Activated T-helper 1 cell treated with anti-CD3 and anti-CD28 coated beads, Interleukin-12 subunit alpha, Interleukin-12 subunit beta, Interleukin-2, Interleukin-4 antibody, amounts not matched to agents 30 ng/mL and 10 ng/mL and 1 ng/mL, durations not matched to agents 14 hours and 24 hours and 36 hours (primary cell): ENCODE measurements around the gene CHCHD5. TPM values are rescaled to one million over a fixed set of nuclear protein-coding genes. Genes with fewer than 3 reads are reported as not detected.
A peak's percentile ranks its signal among the peaks of the same experiment; 100 is the strongest.
"Not testable (repeated sequence)": the region's sequence is repeated elsewhere in the genome, so short reads cannot be mapped to it uniquely, and the experiment has no call there.

Experiments used
- DNase-seq: peaks from one replicate; pipeline ENCODE4 v3.0.0; 2021; ENCODE audit warnings: low spot score
- H3K27ac Mint-ChIP-seq: one replicate; pipeline ENCODE4 v1.8.0; 2021; ENCODE audit warnings: mild to moderate bottlenecking, mixed read lengths
- H3K27me3 Mint-ChIP-seq: one replicate; pipeline ENCODE4 v1.8.0; 2022; ENCODE audit warnings: mild to moderate bottlenecking, moderate library complexity, mixed read lengths; ENCODE audit not compliant: insufficient read depth
- H3K36me3 Mint-ChIP-seq: one replicate; pipeline ENCODE4 v1.8.0; 2021; ENCODE audit warnings: low read depth, mixed read lengths
- H3K4me1 Mint-ChIP-seq: one replicate; pipeline ENCODE4 v1.8.0; 2021; ENCODE audit warnings: low read depth, mixed read lengths
- H3K4me3 Mint-ChIP-seq: one replicate; pipeline ENCODE4 v1.8.0; 2021; ENCODE audit warnings: mild to moderate bottlenecking, moderate library complexity, mixed read lengths
- H3K9me3 Mint-ChIP-seq: one replicate; pipeline ENCODE4 v1.8.0; 2021; ENCODE audit warnings: mixed read lengths
- intact Hi-C: fragments of 100-400 bp; cut with micrococcal nuclease; formaldehyde crosslinking; loops from one replicate; pipeline ENCODE4 v1.15.1; 2024
- total RNA-seq: library from RNA; stranded (reverse); gene quantifications from 2 replicates; pipeline ENCODE4 v1.2.3, GENCODE V29; 2022

CHCHD5 gene
- total RNA-seq, 1 donor from 2014 or later = 31.3 TPM

DNA sequence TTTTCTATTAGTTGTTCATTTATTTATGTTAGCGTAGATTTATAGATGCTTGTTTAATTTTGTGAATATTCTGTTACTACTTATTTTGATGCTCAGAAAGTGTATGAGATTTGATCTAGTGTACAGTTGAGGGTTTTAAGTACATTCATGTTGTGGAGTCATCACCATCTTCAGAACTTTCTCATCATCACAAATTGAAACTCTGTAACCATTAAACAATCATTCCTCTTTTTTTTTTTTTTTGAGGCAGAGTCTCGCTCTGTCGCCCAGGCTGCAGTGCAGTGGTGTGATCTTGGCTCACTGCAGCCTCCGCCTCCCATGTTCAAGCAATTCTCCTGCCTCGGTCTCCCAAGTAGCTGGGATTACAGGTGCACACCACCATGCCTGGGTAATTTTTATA lies 17.9 kb upstream of the CHCHD5 start:
- H3K27me3 Mint-ChIP-seq, H3K27ac Mint-ChIP-seq, H3K4me1 Mint-ChIP-seq, intact Hi-C loops, H3K4me3 Mint-ChIP-seq, DNase-seq, H3K9me3 Mint-ChIP-seq: not testable (repeated sequence)
- H3K36me3 Mint-ChIP-seq = peaks cover 62% of the 10 kb centered on the region

- no peak for DNase-seq
- Mint-ChIP-seq H3K4me1 (no peaks in the 10 kb centered on the region), H3K27me3 (no peaks in the 10 kb centered on the region), H3K27ac (no peak overlapping the region), H3K4me3 (no peak overlapping the region), H3K36me3 (peaks cover 66% of the 10 kb centered on the region), H3K9me3 (no peaks in the 10 kb centered on the region)
- intact Hi-C loops = no loop called here
These were observed 12.4 kb upstream of the CHCHD5 start for GRCh38 chr2:112572005-112572404.

DNA sequence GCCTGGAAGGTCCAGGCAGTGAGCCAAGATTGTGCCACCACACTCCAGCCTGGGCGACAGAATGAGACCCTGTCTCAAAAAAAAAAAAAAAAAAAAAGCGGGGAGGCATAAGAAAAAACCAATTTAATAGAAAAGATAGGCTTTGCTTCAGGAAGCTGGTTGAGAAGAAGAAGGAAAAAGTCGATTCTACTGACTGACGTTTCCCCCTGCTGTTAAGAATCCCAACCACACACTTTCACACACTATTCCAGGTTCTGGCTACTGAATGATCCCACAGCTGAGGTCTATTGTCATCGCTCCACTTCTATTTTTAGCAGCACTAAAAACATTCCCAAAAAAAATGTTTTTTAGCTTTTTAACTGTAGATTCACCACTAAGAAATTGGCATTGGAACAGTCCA lies 6.7 kb upstream of the CHCHD5 start:
- H3K4me1 Mint-ChIP-seq = peaks cover 2% of the 10 kb centered on the region
- H3K36me3 Mint-ChIP-seq = peaks cover 28% of the 10 kb centered on the region
- intact Hi-C loops = no loop called here
- no peak overlapping the region for H3K27ac Mint-ChIP-seq
- DNase-seq = no peak
- no peaks in the 10 kb centered on the region for H3K9me3 Mint-ChIP-seq
- H3K27me3 Mint-ChIP-seq = no peaks in the 10 kb centered on the region
- no peak overlapping the region for H3K4me3 Mint-ChIP-seq

GRCh38 chr2:112579241-112579640 lies 5.2 kb upstream of the CHCHD5 start:
- DNase-seq = no peak
- H3K9me3 Mint-ChIP-seq = no peaks in the 10 kb centered on the region
- H3K4me1 Mint-ChIP-seq = peaks cover 13% of the 10 kb centered on the region
- no peaks in the 10 kb centered on the region for H3K27me3 Mint-ChIP-seq
- H3K36me3 Mint-ChIP-seq = peaks cover 28% of the 10 kb centered on the region
- no peak overlapping the region for H3K4me3 Mint-ChIP-seq
- no peak overlapping the region for H3K27ac Mint-ChIP-seq
- intact Hi-C loops = no loop called here

DNA sequence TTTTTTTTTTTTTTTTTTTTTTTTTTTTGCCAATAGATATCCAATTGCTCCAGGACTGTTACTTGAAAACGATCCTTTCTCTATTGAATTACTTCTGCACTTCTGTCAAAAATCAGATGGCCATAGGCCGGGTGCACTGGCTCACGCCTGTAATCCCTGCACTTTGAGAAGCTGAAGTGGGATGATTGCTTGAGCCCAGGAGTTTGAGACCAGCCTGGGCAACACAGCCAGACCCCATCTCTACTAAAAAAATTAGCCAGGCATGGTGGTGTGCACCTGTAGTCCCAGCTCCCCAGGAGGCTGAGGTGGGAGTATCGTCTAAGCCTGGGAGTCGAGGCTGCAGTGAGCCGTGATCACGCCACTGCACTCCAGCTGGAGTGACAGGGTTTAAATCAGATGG lies 4.3 kb upstream of the CHCHD5 start:
- no peak for DNase-seq
- intact Hi-C loops = loop anchor here (5.0 kb wide), 3 partner anchors 393 to 698 kb away; partner anchors contain the start of gene ANAPC1
- Mint-ChIP-seq H3K27me3 (no peaks in the 10 kb centered on the region), H3K9me3 (no peaks in the 10 kb centered on the region), H3K4me3 (no peak overlapping the region), H3K27ac (no peak overlapping the region), H3K36me3 (peaks cover 24% of the 10 kb centered on the region), H3K4me1 (peaks cover 20% of the 10 kb centered on the region)

- peak overlapping the region; percentile 16 for H3K27ac Mint-ChIP-seq
- H3K4me3 Mint-ChIP-seq = peak overlapping the region; percentile 31
- DNase-seq = peak; percentile 11
- H3K4me1 Mint-ChIP-seq = peaks cover 38% of the 10 kb centered on the region
- no peaks in the 10 kb centered on the region for H3K9me3 Mint-ChIP-seq
- intact Hi-C loops = loop anchor here (5.0 kb wide), 3 partner anchors 395 to 700 kb away; partner anchors contain the start of gene ANAPC1
- H3K27me3 Mint-ChIP-seq = no peaks in the 10 kb centered on the region
- peaks cover 18% of the 10 kb centered on the region for H3K36me3 Mint-ChIP-seq
These were observed 2.1 kb upstream of the CHCHD5 start for GRCh38 chr2:112582314-112582746.

- Mint-ChIP-seq H3K4me3 (peak overlapping the region; percentile 91), H3K9me3 (no peaks in the 10 kb centered on the region), H3K4me1 (peaks cover 38% of the 10 kb centered on the region), H3K36me3 (peaks cover 19% of the 10 kb centered on the region), H3K27me3 (no peaks in the 10 kb centered on the region), H3K27ac (peak overlapping the region; percentile 99)
- DNase-seq = no peak
- intact Hi-C loops = loop anchor here (1.0 to 5.0 kb wide), 14 partner anchors 17 to 701 kb away; partner anchors contain the start of genes ANAPC1, CKAP2L, POLR1B and SLC20A1
These were observed 794 bp upstream of the CHCHD5 start for GRCh38 chr2:112583497-112584133.

GRCh38 chr2:112584891-112585250 lies 462 bp downstream of the CHCHD5 start:
- Mint-ChIP-seq H3K36me3 (peaks cover 19% of the 10 kb centered on the region), H3K4me3 (peak overlapping the region; percentile 91), H3K27me3 (no peaks in the 10 kb centered on the region), H3K9me3 (no peaks in the 10 kb centered on the region), H3K4me1 (peaks cover 38% of the 10 kb centered on the region), H3K27ac (peak overlapping the region; percentile 99)
- DNase-seq = no peak
- intact Hi-C loops = loop anchor here (1.0 to 5.0 kb wide), 14 partner anchors 16 to 703 kb away; partner anchors contain the start of genes ANAPC1, CKAP2L, POLR1B and SLC20A1

DNA sequence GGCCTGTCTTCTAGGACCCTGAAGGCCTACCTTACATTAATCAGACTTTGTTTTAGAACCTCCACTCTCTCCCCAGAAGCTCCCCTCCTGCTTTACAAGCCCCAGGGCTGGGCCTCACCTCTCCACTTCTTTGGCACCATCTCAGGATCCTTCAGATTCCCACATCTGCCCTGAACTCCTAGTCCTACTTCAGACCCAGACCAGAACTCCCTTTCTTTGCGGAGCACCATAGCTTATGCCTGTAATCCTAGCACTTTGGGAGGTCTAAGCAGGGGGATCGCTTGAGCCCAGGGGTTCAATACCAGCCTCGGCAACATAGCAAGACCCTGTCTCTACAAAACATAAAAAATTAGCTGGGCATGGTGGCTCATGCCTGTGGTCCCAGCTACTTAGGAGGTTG lies 991 bp downstream of the CHCHD5 start:
- peak overlapping the region; percentile 91 for H3K4me3 Mint-ChIP-seq
- H3K27me3 Mint-ChIP-seq = no peaks in the 10 kb centered on the region
- peak overlapping the region; percentile 99 for H3K27ac Mint-ChIP-seq
- no peaks in the 10 kb centered on the region for H3K9me3 Mint-ChIP-seq
- peaks cover 21% of the 10 kb centered on the region for H3K36me3 Mint-ChIP-seq
- intact Hi-C loops = loop anchor here (2.0 kb wide), 2 partner anchors 15 to 529 kb away; no protein-coding TSS in a partner anchor
- no peak for DNase-seq
- H3K4me1 Mint-ChIP-seq = peaks cover 38% of the 10 kb centered on the region

DNA sequence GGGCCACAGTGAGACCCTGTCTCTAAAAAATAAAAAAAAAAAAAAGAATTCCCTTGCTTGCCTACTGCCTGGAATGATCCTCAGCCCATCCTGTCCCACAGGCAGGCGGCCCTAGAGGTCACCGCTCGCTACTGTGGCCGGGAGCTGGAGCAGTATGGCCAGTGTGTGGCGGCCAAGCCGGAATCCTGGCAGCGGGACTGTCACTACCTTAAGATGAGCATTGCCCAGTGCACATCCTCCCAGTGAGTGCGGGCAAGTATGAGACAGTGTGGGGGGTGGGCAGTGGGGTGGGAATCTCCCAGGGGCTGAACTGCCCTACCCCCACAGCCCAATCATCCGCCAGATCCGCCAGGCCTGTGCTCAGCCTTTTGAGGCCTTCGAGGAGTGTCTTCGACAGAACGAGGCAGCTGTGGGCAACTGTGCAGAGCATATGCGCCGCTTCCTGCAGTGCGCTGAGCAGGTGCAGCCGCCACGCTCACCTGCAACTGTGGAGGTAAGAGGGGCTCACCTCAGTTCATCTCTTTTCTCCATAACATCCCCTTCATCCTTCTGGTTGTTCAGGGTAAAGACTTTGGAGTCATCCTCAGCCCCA lies 1.6 kb downstream of the CHCHD5 start:
- intact Hi-C loops = loop anchor here (2.0 kb wide), 2 partner anchors 15 to 529 kb away; no protein-coding TSS in a partner anchor

DNA sequence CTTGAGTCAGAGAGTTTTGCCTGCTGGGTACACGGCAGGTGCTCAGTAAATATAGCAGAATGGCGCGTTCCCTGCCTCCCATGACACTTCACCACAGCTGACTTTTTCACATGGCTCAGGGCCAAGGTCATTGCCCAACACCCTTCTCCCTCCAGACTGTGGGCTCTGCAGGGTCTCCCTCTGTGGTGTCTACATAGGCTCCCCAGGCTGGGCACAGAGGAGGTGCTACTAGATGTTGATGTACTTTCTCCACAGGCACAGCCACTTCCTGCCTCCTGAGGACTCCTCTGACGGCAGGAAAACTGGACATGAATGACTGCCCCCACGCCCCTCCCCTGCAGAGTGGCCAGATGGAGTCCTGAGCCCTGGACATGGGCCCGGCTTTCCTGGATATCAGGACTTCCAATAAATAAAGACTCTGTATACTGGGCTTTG lies 4.2 kb downstream of the CHCHD5 start:
- no peaks in the 10 kb centered on the region for H3K27me3 Mint-ChIP-seq
- intact Hi-C loops = no loop called here
- no peak for DNase-seq
- H3K4me3 Mint-ChIP-seq = no peak overlapping the region
- H3K36me3 Mint-ChIP-seq = peaks cover 27% of the 10 kb centered on the region
- H3K27ac Mint-ChIP-seq = peak overlapping the region; percentile 10
- no peaks in the 10 kb centered on the region for H3K9me3 Mint-ChIP-seq
- H3K4me1 Mint-ChIP-seq = peaks cover 27% of the 10 kb centered on the region

More for the DNA sequence above, 1.6 kb downstream of the CHCHD5 start:
- Mint-ChIP-seq H3K9me3 (no peaks in the 10 kb centered on the region), H3K4me3 (peak overlapping the region; percentile 91), H3K36me3 (peaks cover 21% of the 10 kb centered on the region), H3K27me3 (no peaks in the 10 kb centered on the region), H3K27ac (peak overlapping the region; percentile 64), H3K4me1 (peaks cover 38% of the 10 kb centered on the region)
- DNase-seq = no peak

GRCh38 chr2:112591413-112591812 lies 7.0 kb downstream of the CHCHD5 start:
- H3K27me3 Mint-ChIP-seq = no peaks in the 10 kb centered on the region
- peaks cover 29% of the 10 kb centered on the region for H3K36me3 Mint-ChIP-seq
- H3K4me1 Mint-ChIP-seq = peaks cover 9% of the 10 kb centered on the region
- intact Hi-C loops = no loop called here
- H3K27ac Mint-ChIP-seq = no peak overlapping the region
- no peak for DNase-seq
- H3K9me3 Mint-ChIP-seq = no peaks in the 10 kb centered on the region
- H3K4me3 Mint-ChIP-seq = no peak overlapping the region

- H3K36me3 Mint-ChIP-seq = peaks cover 15% of the 10 kb centered on the region
These were observed 9.3 kb downstream of the CHCHD5 start for GRCh38 chr2:112593736-112594135.

More at GRCh38 chr2:112593736-112594135, 9.3 kb downstream of the CHCHD5 start:
- intact Hi-C loops = no loop called here
- Mint-ChIP-seq H3K27me3 (no peaks in the 10 kb centered on the region), H3K9me3 (no peaks in the 10 kb centered on the region), H3K4me3 (no peak overlapping the region), H3K4me1 (no peaks in the 10 kb centered on the region), H3K27ac (no peak overlapping the region)
- no peak for DNase-seq
